ENCODE results near the gene DMD. TPM values are rescaled to one million over a fixed set of nuclear protein-coding genes. Genes with fewer than 3 reads are reported as not detected.

Gene DMD
- total and polyA plus RNA-seq, 2 donors (not counting 1 experiment from before 2014, with no cell fraction given): 2.0 to 51.8 TPM

GRCh38 chrX:31600823-31601222 is 1610.5 kb downstream of the DMD start:
- POLR2A ChIA-PET: no interaction called here

GRCh38 chrX:31593353-31593752 is 1618.0 kb downstream of the DMD start:
- H3K4me3 Mint-ChIP-seq: no peak overlapping the region
- ATAC-seq (ENCODE audit: low read depth) (no peak), DNase-seq (no peak)
- H3K4me2 ChIP-seq (replicated peaks; ENCODE audit: low read depth, low read length, poor library complexity, severe bottlenecking): no peak overlapping the region
- H4K20me1 ChIP-seq (ENCODE audit: control insufficient read depth, insufficient read depth, low read length, poor library complexity, severe bottlenecking): no peaks in the 10 kb centered on the region
- H3K9me3 Mint-ChIP-seq (ENCODE audit: insufficient read depth): no peaks in the 10 kb centered on the region
- H3K4me1 ChIP-seq (ENCODE audit: control insufficient read depth in 2 of 2, insufficient read depth in 2 of 2, low read length in 2 of 2): no peaks in the 10 kb centered on the region
- intact Hi-C loops (cut with micrococcal nuclease): no loop called here
- no peak overlapping the region for H3K4me3 ChIP-seq (ENCODE audit: control extremely low read depth in 1 of 5, extremely low read depth in 1 of 5, insufficient read depth in 1 of 5, low read depth in 2 of 5, low read length in 4 of 5)
- no peak overlapping the region for H3K27ac ChIP-seq (ENCODE audit: low read length in 2 of 2)
- no peaks in the 10 kb centered on the region for H3K79me2 ChIP-seq (ENCODE audit: control insufficient read depth, insufficient read depth, low read length)
- CTCF ChIA-PET: no interaction called here
- no peaks in the 10 kb centered on the region for H3K27me3 ChIP-seq (replicated peaks in 1 of 4; ENCODE audit: control extremely low read depth in 1 of 4, control insufficient read depth in 3 of 4, insufficient read depth in 4 of 4, low read length in 3 of 4)
- no peaks in the 10 kb centered on the region for H3K4me1 Mint-ChIP-seq
- no peak overlapping the region for H2AFZ ChIP-seq (ENCODE audit: insufficient read depth, low read depth, low read length, poor library complexity, severe bottlenecking)
- H3K27ac Mint-ChIP-seq: no peak overlapping the region
- no CpG with 5 or more reads among the region's 2 CpGs for WGBS (ENCODE audit: insufficient coverage)
- no peak overlapping the region for H3K9ac ChIP-seq (ENCODE audit: low read length)
- no peaks in the 10 kb centered on the region for H3K9me3 ChIP-seq (ENCODE audit: control extremely low read depth in 1 of 3, control insufficient read depth in 2 of 3, insufficient read depth in 1 of 3, low read length in 2 of 3)
- POLR2A ChIA-PET: no interaction called here
- H3K27me3 Mint-ChIP-seq: no peaks in the 10 kb centered on the region
- TF ChIP-seq CTCF (IDR thresholded peaks at IDR 0.05): no peak
- H3K36me3 ChIP-seq (replicated peaks in 1 of 2; ENCODE audit: control extremely low read depth in 1 of 2, control insufficient read depth in 1 of 2, extremely low read depth in 1 of 2, insufficient read depth in 2 of 2, low read length in 1 of 2): no peaks in the 10 kb centered on the region

More at GRCh38 chrX:31600823-31601222, 1610.5 kb downstream of the DMD start:
- Histone ChIP-seq H3K4me2 (replicated peaks; ENCODE audit: low read depth, low read length, poor library complexity, severe bottlenecking) (no peak overlapping the region), H3K9me3 (ENCODE audit: control extremely low read depth in 1 of 3, control insufficient read depth in 2 of 3, insufficient read depth in 1 of 3, low read length in 2 of 3) (no peaks in the 10 kb centered on the region), H4K20me1 (ENCODE audit: control insufficient read depth, insufficient read depth, low read length, poor library complexity, severe bottlenecking) (no peaks in the 10 kb centered on the region), H3K27ac (ENCODE audit: low read length in 2 of 2) (no peak overlapping the region), H3K9ac (ENCODE audit: low read length) (no peak overlapping the region), H3K79me2 (ENCODE audit: control insufficient read depth, insufficient read depth, low read length) (no peaks in the 10 kb centered on the region), H2AFZ (ENCODE audit: insufficient read depth, low read depth, low read length, poor library complexity, severe bottlenecking) (no peak overlapping the region), H3K36me3 (replicated peaks in 1 of 2; ENCODE audit: control extremely low read depth in 1 of 2, control insufficient read depth in 1 of 2, extremely low read depth in 1 of 2, insufficient read depth in 2 of 2, low read length in 1 of 2) (no peaks in the 10 kb centered on the region), H3K4me1 (ENCODE audit: control insufficient read depth in 2 of 2, insufficient read depth in 2 of 2, low read length in 2 of 2) (no peaks in the 10 kb centered on the region), H3K4me3 (ENCODE audit: control extremely low read depth in 1 of 5, extremely low read depth in 1 of 5, insufficient read depth in 1 of 5, low read depth in 2 of 5, low read length in 4 of 5) (no peak overlapping the region), H3K27me3 (replicated peaks in 1 of 4; ENCODE audit: control extremely low read depth in 1 of 4, control insufficient read depth in 3 of 4, insufficient read depth in 4 of 4, low read length in 3 of 4) (no peaks in the 10 kb centered on the region)
- ATAC-seq (ENCODE audit: low read depth) (no peak), DNase-seq (no peak)
- TF ChIP-seq EZH2 (IDR thresholded peaks at IDR 0.05; ENCODE audit: borderline replicate concordance, insufficient read depth, low read depth, low read length, poor library complexity, severe bottlenecking): no peak
- no peak for TF ChIP-seq CTCF (IDR thresholded peaks at IDR 0.05)
- H3K4me3 Mint-ChIP-seq: no peak overlapping the region
- intact Hi-C loops (cut with micrococcal nuclease): no loop called here
- no peak overlapping the region for H3K27ac Mint-ChIP-seq
- H3K9me3 Mint-ChIP-seq (ENCODE audit: insufficient read depth): no peaks in the 10 kb centered on the region
- WGBS (ENCODE audit: insufficient coverage): no CpG with 5 or more reads among the region's 3 CpGs
- CTCF ChIA-PET: no interaction called here
- H3K4me1 Mint-ChIP-seq: no peaks in the 10 kb centered on the region
- no peaks in the 10 kb centered on the region for H3K27me3 Mint-ChIP-seq
